ENCODE results near the gene APBA2. TPM values are rescaled to one million over a fixed set of nuclear protein-coding genes. Genes with fewer than 3 reads are reported as not detected.

Gene APBA2
- total and polyA plus RNA-seq, 10 of the 15 experiments (the other 5 are each of a cell fraction or from before 2014, with no cell fraction given), result 0.06 to 0.26 (median 0.07) TPM; not detected in 7

DNA sequence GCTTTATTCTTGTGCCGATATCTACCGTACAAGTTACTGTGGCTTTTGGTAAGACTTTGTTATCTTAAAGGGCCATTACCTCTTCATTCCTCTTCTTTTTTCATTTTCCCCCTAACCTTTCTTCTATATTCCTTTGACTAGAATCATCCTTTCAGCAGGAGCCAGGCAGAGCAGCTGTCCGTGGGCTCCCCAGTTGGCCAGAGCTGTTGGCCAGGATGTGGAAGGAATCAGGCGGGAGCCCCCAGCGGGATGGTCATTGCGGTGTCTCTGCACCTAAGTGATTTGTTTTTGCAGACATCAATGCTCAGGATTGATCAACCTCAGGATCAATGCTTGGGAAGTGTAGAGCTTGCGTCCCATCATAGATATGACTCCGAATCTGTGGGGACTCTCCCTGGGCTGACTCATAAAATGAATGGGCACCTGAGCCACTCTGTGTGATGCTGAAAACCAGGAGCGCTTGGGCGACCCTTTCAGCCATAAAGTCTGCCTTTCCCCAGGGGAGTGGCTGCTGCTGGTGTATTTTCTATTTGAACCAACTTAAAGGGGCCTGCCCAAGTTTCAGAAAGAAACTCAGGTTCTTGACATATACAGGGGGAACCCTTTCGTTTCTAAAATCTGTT is 21.7 kb downstream of the APBA2 start:
- H3K4me2 ChIP-seq (ENCODE audit: control insufficient read depth, insufficient read depth), result no peak overlapping the region
- ATAC-seq, result no peak
- SMC1A ChIA-PET (ENCODE audit: uncharacterized antibody, unreplicated experiment), result no interaction called here

More for the DNA sequence above, 21.7 kb downstream of the APBA2 start:
- Histone ChIP-seq H3K36me3 (ENCODE audit: control insufficient read depth in 2 of 2, insufficient read depth in 2 of 2, low read length in 1 of 2) (no peaks in the 10 kb centered on the region), H2AFZ (ENCODE audit: control insufficient read depth, low read depth, low read length) (no peak overlapping the region), H3K27ac (ENCODE audit: control insufficient read depth, insufficient read depth) (no peak overlapping the region), H3K79me2 (ENCODE audit: control insufficient read depth, insufficient read depth, low read length) (no peaks in the 10 kb centered on the region), H3K9me3 (replicated peaks; ENCODE audit: control insufficient read depth, insufficient read depth, low read length) (no peaks in the 10 kb centered on the region), H3K9ac (ENCODE audit: control insufficient read depth, insufficient read depth, low read length) (no peak overlapping the region), H3K4me1 (ENCODE audit: control insufficient read depth, insufficient read depth, low read length) (no peaks in the 10 kb centered on the region; the same call in 1 of the 2 replicates), H3K27me3 (replicated peaks in 1 of 2; ENCODE audit: control insufficient read depth in 2 of 2, insufficient read depth in 2 of 2, low read length in 1 of 2) (no peaks in the 10 kb centered on the region; a peak in 1 of 4 replicates), H3K4me3 (no peak overlapping the region), H4K20me1 (ENCODE audit: control insufficient read depth, insufficient read depth) (no peaks in the 10 kb centered on the region)
- FAIRE-seq, result no peak
- intact Hi-C loops (cut with micrococcal nuclease; ENCODE audit: unreplicated experiment) (no loop called here), in situ Hi-C loops (cut with MboI) (no loop called here)
- no peak for DNase-seq (ENCODE audit: low read depth, low spot score)
- POLR2A ChIA-PET, result no interaction called here
- RAD21 ChIA-PET (ENCODE audit: unreplicated experiment), result no interaction called here
- WGBS (ENCODE audit: insufficient coverage, insufficient replicate concordance, low lambda C conversion rate, missing lambda C conversion rate), result 37% methylated on average over 11 of the region's 11 CpGs
- TF ChIP-seq SIX5 (IDR thresholded peaks at IDR 0.05; ENCODE audit: low read depth, low read length, severe bottlenecking), result no peak
- no peak for TF ChIP-seq ZBED1 (IDR thresholded peaks at IDR 0.05; ENCODE audit: borderline replicate concordance)
- TF ChIP-seq BHLHE40 (IDR thresholded peaks at IDR 0.05; ENCODE audit: borderline replicate concordance in 1 of 2, low read depth in 2 of 2, low read length in 1 of 2), result no peak
- no peak for TF ChIP-seq NFXL1 (IDR thresholded peaks at IDR 0.05; ENCODE audit: borderline replicate concordance)
- TF ChIP-seq, protein P1, sequence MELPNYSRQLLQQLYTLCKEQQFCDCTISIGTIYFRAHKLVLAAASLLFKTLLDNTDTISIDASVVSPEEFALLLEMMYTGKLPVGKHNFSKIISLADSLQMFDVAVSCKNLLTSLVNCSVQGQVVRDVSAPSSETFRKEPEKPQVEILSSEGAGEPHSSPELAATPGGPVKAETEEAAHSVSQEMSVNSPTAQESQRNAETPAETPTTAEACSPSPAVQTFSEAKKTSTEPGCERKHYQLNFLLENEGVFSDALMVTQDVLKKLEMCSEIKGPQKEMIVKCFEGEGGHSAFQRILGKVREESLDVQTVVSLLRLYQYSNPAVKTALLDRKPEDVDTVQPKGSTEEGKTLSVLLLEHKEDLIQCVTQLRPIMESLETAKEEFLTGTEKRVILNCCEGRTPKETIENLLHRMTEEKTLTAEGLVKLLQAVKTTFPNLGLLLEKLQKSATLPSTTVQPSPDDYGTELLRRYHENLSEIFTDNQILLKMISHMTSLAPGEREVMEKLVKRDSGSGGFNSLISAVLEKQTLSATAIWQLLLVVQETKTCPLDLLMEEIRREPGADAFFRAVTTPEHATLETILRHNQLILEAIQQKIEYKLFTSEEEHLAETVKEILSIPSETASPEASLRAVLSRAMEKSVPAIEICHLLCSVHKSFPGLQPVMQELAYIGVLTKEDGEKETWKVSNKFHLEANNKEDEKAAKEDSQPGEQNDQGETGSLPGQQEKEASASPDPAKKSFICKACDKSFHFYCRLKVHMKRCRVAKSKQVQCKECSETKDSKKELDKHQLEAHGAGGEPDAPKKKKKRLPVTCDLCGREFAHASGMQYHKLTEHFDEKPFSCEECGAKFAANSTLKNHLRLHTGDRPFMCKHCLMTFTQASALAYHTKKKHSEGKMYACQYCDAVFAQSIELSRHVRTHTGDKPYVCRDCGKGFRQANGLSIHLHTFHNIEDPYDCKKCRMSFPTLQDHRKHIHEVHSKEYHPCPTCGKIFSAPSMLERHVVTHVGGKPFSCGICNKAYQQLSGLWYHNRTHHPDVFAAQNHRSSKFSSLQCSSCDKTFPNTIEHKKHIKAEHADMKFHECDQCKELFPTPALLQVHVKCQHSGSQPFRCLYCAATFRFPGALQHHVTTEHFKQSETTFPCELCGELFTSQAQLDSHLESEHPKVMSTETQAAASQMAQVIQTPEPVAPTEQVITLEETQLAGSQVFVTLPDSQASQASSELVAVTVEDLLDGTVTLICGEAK (IDR thresholded peaks at IDR 0.05; ENCODE audit: borderline replicate concordance), result no peak
- no peak for TF ChIP-seq TAF1 (IDR thresholded peaks at IDR 0.05; ENCODE audit: borderline replicate concordance, low read depth, low read length)
- no peak for TF ChIP-seq CHD2 (IDR thresholded peaks at IDR 0.05; ENCODE audit: borderline replicate concordance, low read depth, low read length)
- TF ChIP-seq SIN3A (IDR thresholded peaks at IDR 0.05; ENCODE audit: low read depth, low read length), result no peak
- TF ChIP-seq IRF4 (IDR thresholded peaks at IDR 0.05; ENCODE audit: low read depth, low read length), result no peak
- no peak for TF ChIP-seq POLR2A (IDR thresholded peaks at IDR 0.05; ENCODE audit: low read depth, low read length)
- no peak for TF ChIP-seq ESRRA (IDR thresholded peaks at IDR 0.05; ENCODE audit: low read length)
- TF ChIP-seq, protein P2, sequence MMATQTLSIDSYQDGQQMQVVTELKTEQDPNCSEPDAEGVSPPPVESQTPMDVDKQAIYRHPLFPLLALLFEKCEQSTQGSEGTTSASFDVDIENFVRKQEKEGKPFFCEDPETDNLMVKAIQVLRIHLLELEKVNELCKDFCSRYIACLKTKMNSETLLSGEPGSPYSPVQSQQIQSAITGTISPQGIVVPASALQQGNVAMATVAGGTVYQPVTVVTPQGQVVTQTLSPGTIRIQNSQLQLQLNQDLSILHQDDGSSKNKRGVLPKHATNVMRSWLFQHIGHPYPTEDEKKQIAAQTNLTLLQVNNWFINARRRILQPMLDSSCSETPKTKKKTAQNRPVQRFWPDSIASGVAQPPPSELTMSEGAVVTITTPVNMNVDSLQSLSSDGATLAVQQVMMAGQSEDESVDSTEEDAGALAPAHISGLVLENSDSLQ (IDR thresholded peaks at IDR 0.05), result no peak
- no peak for TF ChIP-seq RB1 (IDR thresholded peaks at IDR 0.05; ENCODE audit: borderline replicate concordance)
- TF ChIP-seq CBX3 (IDR thresholded peaks at IDR 0.05; ENCODE audit: borderline replicate concordance, low read depth), result no peak
- no peak for TF ChIP-seq BCL11A (IDR thresholded peaks at IDR 0.05; ENCODE audit: low read depth, low read length)
- no peak for TF ChIP-seq RCOR1 (conservative IDR thresholded peaks at IDR 0.05; ENCODE audit: low read depth, low read length)
- CTCF ChIA-PET, result interaction anchor here (0.6 kb wide), 1 partner anchor 994 kb away, joined by 3 read pairs; no protein-coding TSS in a partner anchor
- BruUV-seq (replicated peaks), result no TSS peak
